HG03060 (cell line): ENCODE measurements around the gene PRELID3B.

ENCODE experiments used
- ATAC-seq: cut with Tn5 transposase; IDR thresholded peaks from one replicate; pipeline ENCODE4 v1.9.1; 2021; ENCODE audit warnings: low read depth, moderate number of reproducible peaks; ENCODE audit not compliant: unreplicated experiment

The PRELID3B gene

DNA sequence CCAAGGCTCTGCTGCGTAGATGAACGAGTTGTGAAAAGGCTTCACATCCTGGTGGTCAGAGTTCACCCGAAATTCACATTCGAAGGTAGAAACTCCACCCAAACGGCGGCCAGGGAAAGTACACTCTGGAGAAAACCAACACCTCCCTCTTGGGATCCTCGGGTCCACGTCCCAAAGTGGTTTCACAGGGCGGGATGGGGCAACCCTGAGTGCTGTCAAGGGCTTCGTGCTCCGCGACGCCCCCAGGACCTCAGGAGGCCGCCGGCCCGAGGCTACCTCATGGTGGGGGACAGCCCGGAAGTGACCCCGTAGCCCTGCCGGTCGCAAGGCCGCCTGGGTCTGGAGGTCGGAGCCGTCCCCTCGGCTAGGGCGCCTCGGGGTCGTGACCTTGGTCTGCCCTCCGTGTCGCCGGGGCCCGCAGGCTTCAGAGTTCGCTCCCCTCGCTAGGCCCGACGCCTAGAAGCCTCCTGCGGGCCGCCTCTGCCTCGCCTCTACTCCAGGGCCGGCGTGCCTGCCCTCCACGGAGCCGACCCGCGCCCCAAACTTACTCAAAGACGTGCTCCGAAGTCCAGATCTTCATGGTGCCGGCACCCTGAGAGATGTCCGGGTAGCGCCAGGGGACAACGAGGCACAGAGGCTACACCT, at the start of gene PRELID3B:
Gene PRELID3B (minus strand): TSS at position 636 of the 645 bp plus-strand sequence. CDS start 56 bp downstream, at position 580.
- ATAC-seq = peak; percentile 8

DNA sequence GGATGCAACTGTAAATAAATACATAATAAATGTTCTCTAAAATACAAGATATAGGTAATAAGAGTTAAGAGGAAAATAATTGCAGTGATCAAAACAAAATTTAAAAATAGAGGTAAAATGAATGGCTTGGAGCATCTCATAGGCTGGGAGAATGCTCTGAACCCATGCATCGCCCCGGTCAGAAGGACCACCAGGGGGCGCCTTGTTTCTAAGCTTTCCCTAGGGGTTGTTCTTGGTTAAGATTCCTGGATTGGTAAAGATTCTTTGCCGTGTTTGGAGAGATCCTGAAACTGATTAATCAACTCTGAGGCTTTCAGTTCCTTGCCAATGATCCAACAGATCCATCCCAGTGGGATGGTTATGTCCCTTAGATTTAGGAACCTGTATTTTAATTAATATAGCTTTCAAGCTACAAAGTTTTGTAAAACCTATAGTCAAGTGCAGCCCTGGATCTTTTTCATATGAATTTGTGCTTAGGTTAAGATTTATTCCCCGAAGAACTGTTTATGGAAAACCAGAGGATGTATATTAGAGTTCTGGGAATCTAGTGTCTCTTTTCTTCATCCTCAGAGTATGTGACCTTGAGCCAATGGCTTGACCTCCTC, 45.3 kb upstream of the PRELID3B start:
- ATAC-seq = no peak

- ATAC-seq = no peak
These were observed 44.3 kb upstream of the PRELID3B start for GRCh38 chr20:59086923-59087322.

GRCh38 chr20:59084041-59084850, 41.7 kb upstream of the PRELID3B start:
- no peak for ATAC-seq

GRCh38 chr20:59082981-59083380, 40.4 kb upstream of the PRELID3B start:
- no peak for ATAC-seq

DNA sequence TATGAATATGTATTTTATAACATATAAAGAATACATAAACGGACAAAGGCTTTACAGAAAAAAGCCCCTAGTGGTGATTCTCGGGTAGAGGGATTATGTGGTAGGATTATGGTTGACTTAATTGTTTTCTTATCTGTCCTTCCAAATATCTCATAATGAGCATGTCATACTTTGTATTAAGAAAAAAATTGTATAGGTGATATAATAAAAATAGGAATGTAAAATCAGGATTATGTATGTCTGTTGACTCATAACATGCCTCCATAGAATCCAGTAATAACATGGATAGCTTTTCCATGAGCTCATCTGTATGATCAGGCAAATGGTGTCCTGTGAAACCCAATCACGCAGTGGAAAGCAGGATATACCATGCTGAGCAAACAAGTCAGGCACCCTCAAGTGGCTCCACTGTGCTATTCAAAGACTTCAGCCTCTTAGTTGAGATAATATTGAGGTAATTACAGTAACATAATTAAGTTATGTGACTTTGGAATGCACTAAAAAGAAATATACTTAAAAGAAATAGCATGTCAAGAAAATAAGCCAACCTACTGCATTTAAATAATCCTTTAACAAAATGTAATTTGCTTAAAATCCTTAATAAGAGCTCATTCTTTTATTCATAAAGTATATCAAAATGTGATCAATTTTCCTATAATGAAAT, 39.6 kb upstream of the PRELID3B start:
- no peak for ATAC-seq

GRCh38 chr20:59081036-59081435, 38.5 kb upstream of the PRELID3B start:
- no peak for ATAC-seq

DNA sequence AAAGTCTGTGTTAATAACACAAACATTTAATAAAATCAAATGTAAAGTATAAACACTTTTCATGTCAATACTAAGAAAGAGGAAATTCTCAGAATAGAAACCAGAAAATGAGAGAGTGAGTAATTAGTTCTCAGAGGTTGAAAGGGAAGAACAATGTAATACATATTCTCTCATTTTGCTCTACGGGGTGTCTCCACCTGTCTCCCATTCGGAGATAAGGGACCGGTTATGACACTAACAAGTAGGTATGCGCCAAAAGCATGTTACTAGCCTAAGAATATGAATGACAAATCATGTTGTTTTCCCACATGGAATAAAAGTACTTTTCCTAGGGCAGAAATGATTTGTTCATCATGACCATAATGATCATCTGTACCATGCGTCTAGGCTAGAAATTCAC, 35.6 kb upstream of the PRELID3B start:
- no peak for ATAC-seq

DNA sequence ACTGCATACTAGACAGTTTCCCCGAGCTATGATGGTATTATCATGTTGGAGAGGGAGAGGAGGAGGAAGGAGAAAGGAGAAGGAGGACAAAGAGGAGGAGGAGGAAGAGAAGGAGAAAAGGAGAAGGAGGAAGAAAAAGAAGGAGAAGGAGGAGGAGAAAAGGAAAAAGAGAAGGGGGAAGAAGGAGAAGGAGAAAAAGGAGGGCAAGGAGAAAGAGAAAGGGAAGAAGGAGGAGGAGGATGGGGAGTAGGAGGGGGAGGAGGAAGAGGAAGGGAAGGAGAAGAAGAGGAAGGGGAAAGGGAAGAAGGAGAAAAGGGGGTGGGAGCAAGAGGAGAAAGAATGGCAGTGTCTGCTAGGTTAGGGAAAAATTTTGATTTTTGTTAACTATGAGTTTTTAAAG, 35.1 kb upstream of the PRELID3B start:
- ATAC-seq = no peak

DNA sequence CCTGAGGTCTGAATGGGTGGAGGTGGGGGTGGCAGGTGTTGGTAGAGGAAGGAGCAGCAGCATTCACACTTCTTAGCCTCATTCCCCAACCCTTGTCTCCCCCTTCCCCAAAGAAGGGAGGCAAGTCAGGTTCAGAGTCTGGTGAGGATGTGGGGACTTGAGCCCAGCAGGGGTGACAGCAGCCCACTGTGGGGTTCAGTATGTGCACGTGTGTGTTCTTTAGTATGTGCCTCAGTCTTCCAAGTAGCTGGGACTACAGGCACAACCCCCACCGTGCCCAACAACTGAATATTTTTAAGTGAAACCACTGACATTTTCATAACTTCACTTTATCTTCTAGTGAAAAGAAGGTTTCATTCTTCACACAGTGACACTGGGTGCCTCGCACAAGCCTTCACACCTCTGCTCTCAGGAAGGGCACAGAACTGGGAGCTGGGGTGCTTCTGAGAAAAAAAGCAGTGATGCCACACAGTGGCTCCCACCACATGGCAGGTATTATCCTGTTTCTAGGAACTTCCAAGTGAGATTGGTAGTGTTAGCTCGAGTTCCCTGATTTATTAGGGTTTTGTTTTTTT, 33.4 kb upstream of the PRELID3B start:
- no peak for ATAC-seq

- ATAC-seq = no peak
These were observed 31.9 kb upstream of the PRELID3B start for GRCh38 chr20:59074456-59074855.

GRCh38 chr20:59073582-59073981, 31.0 kb upstream of the PRELID3B start:
- no peak for ATAC-seq

- ATAC-seq = peak; percentile 60
These were observed 28.6 kb upstream of the PRELID3B start for GRCh38 chr20:59071216-59071615.

DNA sequence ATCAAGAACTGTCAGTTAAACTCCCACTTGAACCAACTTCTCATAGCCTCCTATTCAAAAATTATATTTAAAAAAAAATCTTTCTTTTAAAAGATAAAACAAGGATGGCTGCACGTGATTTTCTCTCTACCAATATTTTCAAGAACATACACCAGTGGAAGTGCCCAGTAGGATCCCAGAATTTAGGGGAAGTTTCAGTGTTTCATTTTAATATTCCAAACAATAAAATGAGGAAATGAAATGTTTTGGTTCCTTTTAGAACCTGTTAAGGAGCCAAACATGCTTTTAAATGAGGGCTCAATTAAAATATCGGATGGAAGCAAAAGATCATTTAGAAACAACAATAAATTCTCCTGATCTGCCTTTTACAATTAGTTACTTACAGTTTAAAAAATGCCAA, 26.4 kb upstream of the PRELID3B start:
- no peak for ATAC-seq

DNA sequence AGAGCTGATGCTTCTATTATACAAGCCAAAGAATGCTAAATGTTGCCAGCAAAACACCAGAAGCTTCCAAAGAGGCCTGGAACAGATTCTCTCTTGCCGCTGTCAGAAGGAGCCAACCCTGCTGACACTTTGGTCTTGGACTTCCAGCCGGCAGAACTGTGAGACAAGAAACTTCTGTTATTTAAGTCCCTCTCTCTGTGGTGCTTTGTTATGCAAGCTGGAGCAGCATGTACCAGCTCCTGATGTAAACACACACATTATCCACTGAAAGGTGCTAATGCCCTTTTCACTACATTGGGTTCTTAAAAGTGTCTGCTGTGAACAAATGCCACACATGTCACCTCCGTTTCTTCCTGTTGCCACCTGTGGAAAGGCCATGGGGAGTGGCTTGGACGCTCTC, 25.9 kb upstream of the PRELID3B start:
- ATAC-seq = no peak

GRCh38 chr20:59064214-59064722, 21.7 kb upstream of the PRELID3B start:
- no peak for ATAC-seq

- no peak for ATAC-seq
These were observed 21.0 kb upstream of the PRELID3B start for GRCh38 chr20:59063358-59064213.

DNA sequence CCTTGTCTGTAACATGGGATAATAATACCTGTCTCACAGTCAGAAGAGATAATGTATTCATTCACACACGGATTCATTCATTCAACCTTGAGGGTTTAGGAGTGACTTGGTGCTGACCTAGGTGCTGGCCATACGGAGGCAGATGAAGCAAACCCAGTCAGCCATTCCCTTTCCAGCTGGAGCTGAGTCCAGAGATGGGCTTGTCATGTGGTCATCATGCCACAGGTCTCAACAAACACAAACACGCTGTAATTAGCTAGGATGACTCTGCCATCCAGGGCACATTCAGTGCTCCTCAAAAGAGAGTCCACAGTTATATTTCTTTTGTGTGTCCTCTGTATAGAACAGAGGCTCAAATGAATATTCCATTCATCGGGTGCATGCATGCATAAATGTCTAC, 19.5 kb upstream of the PRELID3B start:
- ATAC-seq = no peak

- no peak for ATAC-seq
These were observed 12.7 kb upstream of the PRELID3B start for GRCh38 chr20:59055302-59055701.
